Pulmonary artery endothelial cell (primary cell): Measurements from ENCODE around the gene PPFIBP2. TPM values are rescaled to one million over a fixed set of nuclear protein-coding genes. Genes with fewer than 3 reads are reported as not detected.

ENCODE experiments used
- DNase-seq: peaks from one replicate; pipeline ENCODE4 v3.0.0-alpha.2; 2011; ENCODE audit warnings: low read depth, low spot score
- total RNA-seq: library from RNA; depleted of rRNA; stranded (reverse); fragments of >200 nt; gene quantifications from 2 replicates; pipeline ENCODE4 v1.2.3, GENCODE V29; 2014

PPFIBP2 gene
- total RNA-seq, 1 donor from 2014 or later, result 1.7 TPM

DNA sequence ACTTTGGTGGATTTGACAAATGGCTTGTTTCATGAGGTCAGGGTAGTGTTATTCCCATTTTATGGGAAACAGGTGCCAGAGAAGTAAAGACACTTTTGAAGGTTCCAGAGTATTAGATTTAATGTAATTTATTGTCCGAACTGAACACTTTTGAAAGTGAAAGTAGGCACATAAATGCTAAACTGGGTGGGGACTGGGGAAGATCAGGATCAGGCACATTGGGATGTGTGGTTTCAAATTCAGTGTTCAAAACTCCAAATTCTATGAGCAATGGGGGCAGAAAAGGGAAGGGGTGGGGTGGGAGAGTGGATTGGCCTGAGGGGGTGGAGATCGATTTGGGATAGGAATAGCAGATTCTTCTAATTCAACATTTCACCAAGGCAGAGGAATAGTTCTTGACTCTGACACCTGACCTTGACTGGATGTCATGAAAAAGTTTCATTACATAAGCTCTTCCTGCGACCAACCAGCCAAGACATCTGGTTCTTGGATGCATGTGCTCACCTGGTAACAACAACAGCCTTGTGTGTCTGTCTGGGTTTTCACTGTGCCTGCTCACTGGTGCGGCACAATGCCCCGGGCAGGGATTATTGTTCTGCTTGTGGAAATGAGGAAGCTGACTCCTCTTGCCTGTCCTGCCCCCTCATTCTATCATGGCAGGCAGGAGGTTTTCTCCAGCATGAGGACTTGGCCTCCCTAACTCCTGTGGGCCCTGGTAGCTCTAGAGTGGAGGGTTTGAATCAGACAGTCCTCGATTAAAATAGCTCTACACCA lies 10.8 kb downstream of the PPFIBP2 start:
- no peak for DNase-seq

DNA sequence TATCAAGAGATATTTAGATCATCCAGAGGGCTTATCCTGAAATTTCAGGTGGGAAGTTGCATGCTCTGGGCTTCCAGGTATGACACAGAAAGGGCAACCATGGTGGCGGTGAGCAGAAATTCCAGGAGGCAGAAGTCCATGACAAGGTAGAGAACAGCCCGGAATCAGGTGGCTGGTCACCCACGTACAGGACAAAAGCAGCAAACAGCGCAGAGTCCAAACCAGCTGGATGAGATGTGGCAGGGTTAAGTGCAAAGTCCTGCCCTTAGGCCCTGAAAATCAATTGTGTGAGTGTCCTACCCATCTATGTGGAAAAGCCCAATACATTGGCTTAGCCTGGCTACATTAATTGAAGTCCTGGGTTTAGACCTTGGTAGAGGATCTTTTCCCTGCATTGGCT lies 11.6 kb downstream of the PPFIBP2 start:
- no peak for DNase-seq

DNA sequence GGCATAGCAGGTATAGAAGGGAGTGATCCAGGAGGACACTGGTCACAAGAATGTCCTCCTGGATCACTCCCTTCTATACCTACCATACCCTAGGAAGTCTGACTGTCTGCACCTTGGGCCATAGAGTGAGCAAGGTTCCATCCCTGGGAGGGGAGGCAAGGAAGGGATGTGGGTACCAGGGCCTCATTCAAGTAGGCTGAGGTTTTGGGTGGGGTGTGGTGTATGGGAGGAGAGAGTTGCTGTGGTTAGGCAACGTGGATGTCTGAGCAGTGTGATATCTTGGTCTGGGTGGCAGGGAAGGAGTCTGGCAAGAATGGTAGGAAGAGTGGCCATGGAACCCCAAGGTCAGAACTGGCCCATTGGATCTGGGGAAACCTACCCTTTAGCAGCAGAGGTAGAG lies 13.2 kb downstream of the PPFIBP2 start:
- DNase-seq, result no peak

DNA sequence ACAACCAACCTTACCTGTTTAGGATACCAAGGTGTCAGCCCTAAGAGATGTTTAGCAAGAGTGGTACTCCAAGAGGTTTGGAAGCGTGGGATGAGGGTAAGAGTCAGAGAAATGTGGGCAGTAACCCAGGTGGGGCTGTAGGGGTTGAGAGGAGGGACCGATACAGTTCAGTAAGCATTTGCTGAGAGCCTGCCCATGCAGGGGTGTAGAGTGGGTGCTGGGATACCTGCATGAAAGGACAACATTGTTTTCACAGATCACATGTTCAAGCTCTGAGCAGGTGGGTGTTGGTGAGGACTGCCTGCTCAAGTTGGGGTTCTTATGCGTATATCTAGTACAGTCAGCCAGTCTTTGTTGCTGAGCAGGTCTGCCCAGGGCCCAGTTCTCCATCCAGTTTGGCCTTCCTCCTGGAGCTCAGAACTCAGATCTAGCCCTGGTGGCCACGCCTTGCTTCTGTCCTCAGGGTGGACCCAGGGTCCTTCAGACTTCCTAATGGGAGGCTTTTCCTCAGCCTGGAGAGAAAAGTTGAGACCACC lies 14.8 kb downstream of the PPFIBP2 start:
- DNase-seq, result no peak

DNA sequence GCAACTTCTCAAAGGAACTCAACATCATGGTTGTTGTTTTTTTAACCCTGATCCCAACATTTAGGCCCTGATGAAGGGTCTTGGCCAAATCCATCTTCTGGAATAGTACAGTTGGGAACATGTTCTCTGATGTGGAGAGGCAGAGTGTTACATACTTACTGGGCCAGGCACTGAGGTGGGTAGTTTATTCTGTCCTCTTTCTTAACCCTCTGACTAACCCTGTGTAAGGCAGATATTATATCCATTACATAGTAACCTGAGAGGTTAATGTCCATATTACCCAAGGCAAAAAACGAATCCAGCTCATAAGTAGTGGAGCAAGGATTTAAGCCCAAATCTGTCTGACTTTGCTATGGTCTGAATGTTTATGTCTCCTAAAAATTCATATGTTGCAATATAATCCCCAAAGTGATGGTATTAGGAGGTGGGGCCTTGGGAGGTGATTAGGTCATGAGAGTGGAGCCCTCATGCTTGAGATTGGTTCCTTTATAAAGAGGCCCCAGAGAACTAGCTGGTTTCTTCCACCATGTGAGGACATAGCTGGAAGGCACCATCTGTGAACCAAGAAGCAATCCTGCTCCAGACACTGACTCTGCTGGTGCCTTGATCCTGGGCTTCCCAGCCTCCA lies 16.3 kb downstream of the PPFIBP2 start:
- no peak for DNase-seq

DNA sequence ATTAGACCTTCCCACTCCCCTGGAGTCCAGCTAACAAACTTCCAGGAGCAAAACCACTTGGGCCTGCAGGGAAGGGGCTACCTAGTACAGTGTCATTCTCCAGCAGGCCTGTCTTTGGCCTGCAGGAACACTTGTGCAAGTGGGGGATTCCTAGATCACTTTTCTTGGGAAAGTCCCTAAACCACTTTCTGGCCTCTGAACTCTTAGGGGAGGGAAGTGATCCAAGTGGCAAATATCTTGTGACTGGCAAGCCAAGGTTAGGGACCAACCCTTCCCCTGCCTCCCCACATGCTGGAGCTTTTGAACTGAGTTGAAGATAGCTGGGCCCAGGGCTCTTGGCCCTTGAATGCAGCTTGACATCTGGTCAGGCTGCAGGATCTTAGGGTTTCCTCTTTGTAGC lies 17.2 kb downstream of the PPFIBP2 start:
- no peak for DNase-seq

DNA sequence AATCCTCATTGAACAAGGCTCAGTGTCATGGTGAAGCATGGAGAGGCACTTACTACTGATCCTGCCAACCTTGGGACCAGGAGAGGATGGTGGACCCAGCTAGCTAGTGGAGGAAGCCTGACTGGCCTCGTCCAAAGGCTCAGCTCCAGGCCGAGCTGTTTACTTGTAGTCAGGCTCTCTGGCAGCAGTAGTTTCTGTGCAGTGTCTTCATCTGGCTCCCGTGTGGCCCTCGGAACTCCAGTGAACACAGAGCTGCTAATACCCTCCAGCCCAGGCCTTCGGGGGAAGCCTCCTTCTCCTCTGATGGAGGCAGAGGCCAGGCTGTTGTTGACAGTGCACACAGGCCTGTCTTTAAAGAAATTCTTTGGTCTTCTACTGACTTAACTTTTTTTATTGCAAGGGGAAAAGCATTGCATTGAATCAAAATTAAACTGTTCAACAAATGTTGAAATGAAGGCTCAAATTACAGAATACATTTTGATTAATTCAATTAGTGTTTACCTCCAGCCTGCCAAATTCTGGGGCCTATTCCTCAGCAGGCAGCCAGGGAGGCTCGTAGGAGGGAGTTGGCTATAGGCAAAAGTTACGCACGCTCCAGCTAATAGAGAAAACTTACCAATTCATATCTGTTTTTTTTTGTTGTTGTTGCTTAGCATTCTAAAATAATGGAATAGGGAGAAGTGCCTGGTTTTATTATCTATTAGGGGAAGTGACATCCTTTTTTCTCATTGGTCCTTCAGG lies 18.8 kb downstream of the PPFIBP2 start:
- no peak for DNase-seq

DNA sequence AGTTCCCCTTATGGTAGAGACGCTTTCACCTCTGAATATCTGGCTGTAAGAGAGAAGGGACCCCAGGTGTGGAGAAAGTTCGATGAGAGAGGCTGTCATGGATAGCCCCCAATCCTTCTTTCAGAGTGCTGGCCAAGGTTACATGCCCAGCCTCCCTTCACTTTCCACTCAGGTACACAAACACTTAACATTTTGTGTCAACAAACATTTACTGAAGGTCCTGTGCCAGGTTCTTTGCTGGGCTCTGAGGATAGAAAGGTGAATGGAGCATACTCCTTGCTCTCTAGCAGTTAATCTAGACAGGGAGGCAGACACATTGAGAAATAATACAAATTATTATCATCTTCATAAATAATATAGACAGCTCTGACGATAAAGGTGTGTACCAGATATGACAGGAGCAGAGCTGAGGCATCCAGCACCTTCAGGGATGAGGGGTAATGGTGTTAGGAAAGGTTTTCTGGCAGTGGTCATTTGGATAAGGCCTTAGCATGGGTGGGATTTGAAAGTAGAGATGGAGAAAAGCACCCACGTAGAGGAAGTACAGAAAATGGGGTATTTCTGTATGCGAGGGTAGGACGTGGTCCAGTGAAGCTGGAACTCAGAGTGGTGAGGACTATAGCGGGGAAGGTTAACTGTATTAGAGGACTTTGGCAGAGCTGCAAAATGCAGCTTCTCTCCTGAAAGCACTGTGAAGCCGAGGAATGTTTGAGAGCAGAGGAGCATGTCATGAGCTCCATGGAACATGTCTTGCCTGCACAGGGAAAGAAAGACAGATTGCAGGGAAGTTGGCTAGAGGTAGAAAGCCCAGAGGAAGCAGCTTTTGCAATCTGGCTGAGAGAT lies 19.6 kb downstream of the PPFIBP2 start:
- DNase-seq, result no peak

DNA sequence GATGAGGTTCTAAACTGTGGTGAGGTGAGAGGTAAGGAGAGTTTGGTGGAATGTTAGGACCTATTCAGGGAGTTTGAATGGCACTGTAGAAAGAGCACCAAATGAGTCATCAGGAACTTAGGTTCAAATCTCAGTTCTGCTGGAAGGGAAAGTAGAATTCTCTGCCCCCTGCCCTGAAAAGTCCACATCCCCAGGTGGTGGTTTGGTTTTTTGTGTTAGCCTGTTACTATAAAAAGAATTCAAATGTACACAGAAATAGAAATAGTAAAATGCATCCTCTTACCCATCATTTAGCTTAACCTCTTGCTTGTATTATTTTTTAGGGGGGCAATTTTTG lies 20.2 kb downstream of the PPFIBP2 start:
- DNase-seq, result no peak

DNA sequence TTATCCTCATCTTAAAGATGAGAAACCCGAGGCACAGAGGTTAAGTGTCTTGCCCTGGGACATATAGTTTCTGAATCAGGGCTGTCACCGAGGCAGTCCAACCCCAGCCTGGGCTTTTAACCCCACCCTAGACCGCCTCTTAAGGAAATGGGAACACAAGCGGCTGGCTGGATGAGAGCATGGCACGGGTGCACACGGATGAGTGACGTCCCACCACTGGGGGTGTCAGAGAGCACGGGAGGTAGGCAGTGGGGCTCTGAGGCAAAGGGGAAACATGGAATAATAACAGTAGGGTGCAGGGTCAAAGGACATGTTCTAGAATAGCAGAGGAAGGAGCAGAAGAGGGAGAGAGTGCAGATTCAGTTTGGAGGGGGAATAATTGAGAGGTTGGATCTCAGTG lies 22.3 kb downstream of the PPFIBP2 start:
- DNase-seq, result no peak

DNA sequence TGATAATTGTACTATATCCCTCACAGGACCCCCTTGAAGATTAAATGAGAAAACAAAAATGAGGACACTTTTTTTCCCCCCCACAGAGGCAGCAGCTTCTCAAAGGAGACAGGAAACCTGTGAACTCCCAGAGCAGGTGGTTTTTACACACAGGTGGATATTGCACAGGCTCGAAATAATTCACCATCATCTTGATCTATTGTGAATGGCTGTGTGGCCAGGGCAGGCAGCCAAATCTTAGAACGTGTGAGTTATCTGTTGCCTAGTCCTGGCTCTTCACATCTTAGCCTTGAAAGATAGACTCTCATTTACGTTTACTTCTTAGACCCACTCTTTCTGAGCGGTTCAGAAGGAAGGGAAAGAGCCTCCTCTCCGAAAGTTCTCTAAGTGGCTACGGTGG lies 23.5 kb downstream of the PPFIBP2 start:
- DNase-seq, result no peak

DNA sequence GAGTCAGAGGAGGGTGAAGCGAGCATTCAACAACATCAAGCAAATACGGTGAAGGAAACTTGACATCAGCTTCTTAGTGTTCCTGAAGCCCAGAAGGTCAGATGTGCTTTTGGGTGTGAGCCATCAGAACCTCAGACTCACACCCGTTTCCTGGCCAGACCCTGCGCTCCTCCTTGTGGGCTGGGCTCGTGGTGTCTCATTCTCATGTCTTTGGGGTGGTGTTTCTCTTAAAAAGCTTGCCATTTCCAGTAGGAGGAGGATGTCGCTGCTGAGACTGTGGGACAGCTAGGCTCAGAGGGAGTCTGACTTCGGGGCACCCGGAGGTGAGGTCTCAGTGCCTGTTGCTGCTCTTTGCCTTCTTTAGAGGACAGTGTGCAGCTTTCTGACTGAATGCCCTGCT lies 24.2 kb downstream of the PPFIBP2 start:
- no peak for DNase-seq

DNA sequence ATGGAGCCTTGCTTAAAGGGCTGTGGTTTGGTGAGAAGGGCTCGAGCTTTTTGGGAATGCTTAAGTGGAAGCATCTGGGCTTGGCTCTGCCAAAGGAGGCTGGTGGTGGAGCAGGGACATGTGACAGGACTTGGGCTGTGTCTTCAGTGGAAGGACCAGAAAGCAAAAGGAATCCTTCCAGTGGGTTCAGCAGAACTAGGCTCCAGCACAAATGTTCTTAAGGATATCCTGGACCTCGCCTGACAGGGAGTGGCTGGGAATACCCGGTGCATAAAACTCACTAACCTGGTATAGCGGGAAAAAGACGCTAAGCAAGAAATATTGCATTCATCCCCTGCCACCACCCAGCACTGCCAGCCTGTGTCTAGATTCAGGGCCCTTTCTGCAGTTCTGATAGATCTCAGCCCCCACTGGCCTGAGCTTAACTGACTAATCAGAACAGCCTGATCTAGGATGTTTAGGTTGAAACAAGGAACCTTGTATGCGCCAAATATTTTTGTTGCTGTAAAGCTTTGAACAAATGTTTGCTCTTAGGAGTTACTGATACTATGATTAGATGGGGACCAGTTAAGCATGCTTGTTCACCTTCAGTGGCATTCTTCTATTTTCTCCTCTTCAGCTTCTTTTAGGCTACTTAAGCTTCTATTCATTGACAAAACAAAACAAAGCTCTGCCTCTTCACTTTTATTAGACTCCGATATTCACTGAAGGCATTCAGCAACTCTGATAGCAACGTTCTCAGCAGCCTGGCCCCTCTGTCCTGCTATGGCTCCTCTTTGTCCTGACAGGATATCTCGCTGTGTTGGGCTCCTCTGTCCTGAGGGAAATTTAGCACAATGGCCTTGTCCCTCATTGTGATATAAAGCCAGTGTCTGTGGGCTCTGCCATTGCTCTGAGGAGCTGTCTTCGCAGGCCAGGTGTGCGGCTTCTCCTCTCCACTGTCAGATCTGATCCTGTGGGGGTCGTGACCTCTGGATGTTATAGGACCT lies 25.0 kb downstream of the PPFIBP2 start:
- no peak for DNase-seq

DNA sequence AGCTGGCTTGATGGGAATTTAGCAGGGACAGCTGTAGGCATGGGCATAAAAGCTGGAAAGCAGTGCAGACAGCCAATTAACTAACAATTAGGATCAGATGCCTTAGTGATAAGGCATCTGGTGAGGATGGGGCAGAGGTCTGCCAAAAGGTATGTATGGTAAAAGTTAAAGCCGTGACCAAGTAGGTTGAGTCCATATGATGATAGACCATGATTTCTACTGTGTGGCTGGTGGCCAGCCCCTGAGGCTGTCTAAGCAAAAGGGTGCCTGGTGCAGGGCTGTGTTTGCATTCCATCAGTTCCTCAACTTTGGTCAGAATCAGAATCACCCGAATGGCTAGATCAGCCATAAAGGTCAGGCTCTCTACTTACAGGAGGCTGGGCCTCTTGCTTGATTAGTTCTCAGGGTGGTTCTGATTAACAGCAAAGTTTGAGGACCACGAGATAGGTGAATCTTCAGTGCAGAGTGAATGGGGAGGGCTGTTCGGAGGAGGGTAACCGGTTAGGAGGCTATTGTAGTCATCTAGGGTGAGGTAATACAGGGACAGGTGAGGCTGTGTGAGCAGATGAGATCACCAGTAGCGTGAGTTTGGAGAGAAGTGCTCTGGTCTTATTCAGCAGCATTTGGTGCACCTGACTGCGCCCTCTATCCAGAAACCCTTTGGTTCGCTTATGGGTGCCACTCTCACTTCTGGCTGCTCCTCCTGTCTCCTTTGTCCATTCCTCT lies 27.2 kb downstream of the PPFIBP2 start:
- DNase-seq, result no peak

DNA sequence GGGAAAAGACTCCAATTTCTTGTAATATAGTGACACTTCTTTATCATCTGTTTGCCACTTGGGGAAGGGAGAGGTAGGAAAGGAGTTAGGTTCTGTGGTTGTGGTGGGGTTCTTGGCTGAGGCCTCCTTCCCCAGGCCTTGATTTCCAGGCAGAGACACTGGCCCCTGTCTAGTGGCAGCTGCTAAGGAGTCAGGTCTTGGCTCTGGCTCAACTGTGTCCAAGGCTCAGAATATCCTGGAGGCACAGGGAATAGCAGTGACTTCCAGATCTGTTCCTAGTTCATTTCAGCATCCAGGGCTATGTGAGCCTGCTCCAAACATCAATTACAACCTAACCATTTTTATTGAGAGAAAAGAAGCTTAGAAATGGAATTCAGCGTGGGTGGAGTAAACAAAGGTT lies 29.5 kb downstream of the PPFIBP2 start:
- no peak for DNase-seq

DNA sequence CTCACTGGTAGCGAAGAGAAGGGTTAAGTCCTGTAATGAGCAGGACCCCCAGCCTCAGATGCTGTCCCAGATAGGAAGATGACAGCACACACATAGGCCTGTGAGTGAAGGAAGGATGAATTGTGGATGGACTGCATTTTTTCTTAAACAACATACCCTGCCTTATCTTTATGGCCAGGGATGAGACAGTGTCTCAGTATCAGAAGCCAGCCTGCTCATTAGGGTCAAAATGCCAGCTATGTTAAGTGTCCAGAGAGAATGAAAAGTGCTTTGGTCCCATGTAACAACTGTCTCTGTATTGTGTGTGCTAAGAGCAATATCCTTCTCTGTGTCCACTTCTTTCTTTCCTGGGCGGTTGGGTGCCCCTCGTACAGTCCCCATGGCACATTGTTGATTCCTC lies 30.2 kb downstream of the PPFIBP2 start:
- no peak for DNase-seq

DNA sequence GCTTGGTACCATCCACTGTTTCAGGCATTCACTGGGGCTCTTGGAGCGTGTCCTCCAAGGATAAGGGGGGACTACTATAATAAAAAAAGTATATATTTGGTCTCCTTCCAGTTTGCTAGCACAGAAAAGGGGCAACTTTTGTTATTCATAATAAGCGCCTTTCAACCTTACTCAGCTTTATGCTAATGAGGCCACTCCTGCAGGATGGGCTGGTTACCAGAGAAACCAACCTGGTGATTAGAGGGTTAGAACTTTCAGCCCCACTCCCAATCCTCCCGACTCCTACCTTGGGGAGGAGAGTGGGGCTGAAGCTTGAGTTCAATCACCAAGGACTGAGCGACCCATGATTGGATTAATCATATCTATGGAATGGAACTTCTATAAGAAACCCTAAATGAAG lies 31.8 kb downstream of the PPFIBP2 start:
- no peak for DNase-seq

DNA sequence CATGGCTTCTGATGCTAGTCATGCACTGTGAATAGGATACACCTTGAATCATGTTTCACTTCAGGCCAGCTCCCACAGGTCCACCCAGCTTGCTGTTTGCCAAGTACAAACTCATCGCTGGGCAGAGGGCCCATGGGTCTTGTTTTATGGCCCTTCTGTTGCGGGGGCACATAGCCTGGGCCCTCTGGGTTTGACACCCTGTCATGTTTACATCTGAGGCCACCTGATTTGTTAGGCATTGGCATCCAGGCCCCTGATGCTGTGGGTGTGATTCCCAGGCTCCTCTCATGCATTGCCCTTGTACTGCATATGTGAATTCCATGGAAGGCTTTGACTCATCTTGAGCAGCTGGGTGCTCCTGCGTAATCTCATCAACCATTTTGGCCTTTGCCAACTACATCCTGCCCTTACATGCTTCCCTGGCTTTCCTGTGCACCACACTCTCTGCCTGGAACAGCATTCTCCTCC lies 32.6 kb downstream of the PPFIBP2 start:
- no peak for DNase-seq

DNA sequence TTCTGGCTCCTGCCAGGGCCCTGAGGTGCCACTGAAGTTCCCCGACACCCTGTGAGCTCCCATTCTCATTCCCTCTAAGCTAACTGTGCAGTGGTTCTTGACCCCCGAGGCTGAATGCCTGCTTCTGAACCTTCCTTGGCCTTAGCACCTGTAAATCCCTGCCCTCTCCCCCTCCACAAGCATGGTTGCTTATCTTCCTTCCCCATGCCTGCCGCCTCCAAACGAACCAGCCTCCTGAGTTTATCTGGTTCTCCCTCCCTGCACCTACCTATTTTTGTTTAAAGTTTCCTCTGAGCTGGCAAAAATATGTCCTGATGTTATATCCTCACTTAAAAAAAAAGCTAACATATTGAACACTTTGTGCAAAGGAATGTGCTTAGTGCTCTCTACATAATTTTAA lies 33.9 kb downstream of the PPFIBP2 start:
- no peak for DNase-seq
